ENCODE results near the gene EMILIN1. TPM values are rescaled to one million over a fixed set of nuclear protein-coding genes. Genes with fewer than 3 reads are reported as not detected.

EMILIN1 gene
- total and polyA plus RNA-seq, 10 of the 15 experiments (the other 5 are each of a cell fraction or from before 2014, with no cell fraction given): 0.01 to 2.3 (median 1.2) TPM; not detected in 2

DNA sequence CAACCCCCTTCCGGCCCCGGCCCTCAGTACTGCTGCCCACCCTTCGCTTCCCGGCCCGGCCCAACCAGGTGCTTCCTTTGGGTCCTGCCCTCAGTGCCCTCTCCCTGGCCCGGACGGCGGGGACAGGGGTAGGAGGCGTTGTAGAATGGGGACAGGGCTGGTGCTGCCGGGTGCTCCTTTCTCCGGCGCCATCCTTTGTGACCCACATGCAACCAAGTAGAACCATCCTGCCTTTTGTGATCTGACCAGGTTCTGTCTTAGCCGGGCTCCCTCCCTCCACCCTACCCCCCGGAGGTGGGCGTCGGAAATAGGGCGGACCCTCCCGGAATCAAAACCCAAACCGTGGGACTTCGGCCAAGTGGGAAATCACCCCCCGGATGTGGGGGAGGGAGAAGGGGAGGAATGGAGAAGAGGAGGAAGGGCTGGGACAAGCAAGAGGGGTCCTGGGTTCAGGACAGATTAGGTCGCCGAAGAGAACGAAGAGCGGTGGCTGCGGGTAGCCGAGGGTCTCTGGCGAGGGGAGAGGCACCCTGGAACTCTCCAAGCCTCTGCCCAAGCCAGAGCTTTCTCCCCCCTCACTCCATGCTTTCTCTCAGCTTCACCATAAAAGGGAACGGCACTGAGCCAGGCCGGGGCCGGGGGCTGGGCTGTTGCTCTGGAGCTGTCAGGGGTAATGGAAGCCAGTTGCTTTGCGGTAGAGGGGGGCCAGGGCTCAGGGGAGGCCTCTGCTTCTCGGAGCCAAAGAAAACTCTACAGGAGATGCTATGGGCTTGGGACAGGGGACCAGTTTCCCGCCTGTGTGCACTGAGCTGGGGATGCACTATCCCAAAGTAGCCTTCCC lies 6.2 kb upstream of the EMILIN1 start (continued):
- peak; percentile 70 for TF ChIP-seq RUNX3 (IDR thresholded peaks at IDR 0.05; ENCODE audit: low read length)
- 0 out of 4 replicates have a peak, but pooled peaks of 1 of the 2 experiments have one; percentile 3 for TF ChIP-seq BHLHE40 (IDR thresholded peaks at IDR 0.05; ENCODE audit: borderline replicate concordance in 1 of 2, low read depth in 2 of 2, low read length in 1 of 2)
- no peak for TF ChIP-seq HCFC1 (IDR thresholded peaks at IDR 0.05; ENCODE audit: low read length)
- TF ChIP-seq PAX5 (IDR thresholded peaks at IDR 0.05; ENCODE audit: borderline replicate concordance, low read depth, low read length): peak; percentile 15; the same call in 1 of the 2 replicates
- 0 out of 2 replicates have a peak, but pooled peaks have one; percentile 76 for TF ChIP-seq NBN (IDR thresholded peaks at IDR 0.05)

DNA sequence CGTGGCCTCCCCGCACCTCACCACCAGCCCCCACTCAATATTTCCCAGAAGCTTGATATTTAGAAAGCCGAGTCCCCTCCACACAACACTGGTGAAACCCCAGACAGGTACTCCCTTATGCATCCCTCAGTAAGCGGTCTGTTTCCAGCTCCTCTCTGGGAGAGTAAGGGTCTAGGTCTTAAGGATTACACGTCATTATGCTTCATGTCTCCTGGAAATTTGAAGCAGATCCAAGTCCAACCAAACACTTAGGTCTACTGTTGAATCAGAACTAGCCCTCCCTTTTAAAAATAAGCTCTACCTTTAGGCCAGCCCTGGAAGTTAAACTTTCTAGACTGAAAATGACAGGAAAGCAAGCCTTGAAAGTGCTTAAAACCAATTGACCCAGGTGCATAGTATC lies 5.5 kb upstream of the EMILIN1 start:
- peak overlapping the region; percentile 76 for H3K9ac ChIP-seq (ENCODE audit: control insufficient read depth, insufficient read depth, low read length)

More for the DNA sequence above, 5.5 kb upstream of the EMILIN1 start:
- TF ChIP-seq, protein P1, sequence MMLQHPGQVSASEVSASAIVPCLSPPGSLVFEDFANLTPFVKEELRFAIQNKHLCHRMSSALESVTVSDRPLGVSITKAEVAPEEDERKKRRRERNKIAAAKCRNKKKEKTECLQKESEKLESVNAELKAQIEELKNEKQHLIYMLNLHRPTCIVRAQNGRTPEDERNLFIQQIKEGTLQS (IDR thresholded peaks at IDR 0.05; ENCODE audit: borderline replicate concordance, extremely low read depth, low read depth, low read length): no peak
- no peak for TF ChIP-seq NR2C1 (IDR thresholded peaks at IDR 0.05)
- no peak for TF ChIP-seq RELA (IDR thresholded peaks at IDR 0.05; ENCODE audit: borderline replicate concordance, partially characterized antibody)
- no peak for TF ChIP-seq POLR2AphosphoS2 (IDR thresholded peaks at IDR 0.05; ENCODE audit: low read depth, low read length)
- TF ChIP-seq RBBP5 (conservative IDR thresholded peaks at IDR 0.05): no peak
- peaks cover 32% of the 10 kb centered on the region for H3K79me2 ChIP-seq (ENCODE audit: control insufficient read depth, insufficient read depth, low read length)
- RAD21 ChIA-PET (ENCODE audit: unreplicated experiment): interaction anchor here (0.9 to 2.8 kb wide), 4 partner anchors 9 to 31 kb away, joined by 3 to 31 read pairs (median 16); partner anchors contain the start of genes AGBL5 and KHK
- no peak overlapping the region for H2AFZ ChIP-seq (ENCODE audit: control insufficient read depth, low read depth, low read length)
- H3K36me3 ChIP-seq (ENCODE audit: control insufficient read depth in 2 of 2, insufficient read depth in 2 of 2, low read length in 1 of 2): peaks cover 2 to 12% of the 10 kb centered on the region in 2 experiments; a peak in 2 of 4 replicates
- H3K4me1 ChIP-seq (ENCODE audit: control insufficient read depth, insufficient read depth, low read length): peaks cover 42% of the 10 kb centered on the region
- POLR2A ChIA-PET: interaction anchor here (0.6 to 12.2 kb wide), 8 partner anchors 10 to 889 kb away, joined by 3 to 139 read pairs (median 4); partner anchors contain the start of genes AGBL5, EIF2B4 and TMEM214
- peak overlapping the region; percentile 94 for H3K27ac ChIP-seq (ENCODE audit: control insufficient read depth, insufficient read depth)
- 96% methylated on average over 5 of the region's 5 CpGs for WGBS (ENCODE audit: insufficient coverage, insufficient replicate concordance, low lambda C conversion rate, missing lambda C conversion rate)
- intact Hi-C loops (cut with micrococcal nuclease; ENCODE audit: unreplicated experiment): no loop called here
- H3K27me3 ChIP-seq (replicated peaks in 1 of 2; ENCODE audit: control insufficient read depth in 2 of 2, insufficient read depth in 2 of 2, low read length in 1 of 2): no peaks in the 10 kb centered on the region
- peak overlapping the region; percentile 85; the same call in 1 of the 2 replicates for H3K4me3 ChIP-seq
- ATAC-seq: no peak
- BruUV-seq (replicated peaks): no TSS peak
- in situ Hi-C loops (cut with MboI): no loop called here
- SMC1A ChIA-PET (ENCODE audit: uncharacterized antibody, unreplicated experiment): interaction anchor here (0.6 to 5.4 kb wide), 6 partner anchors 8 to 111 kb away, joined by 3 to 33 read pairs (median 4); partner anchors contain the start of genes AGBL5 and TMEM214
- H4K20me1 ChIP-seq (ENCODE audit: control insufficient read depth, insufficient read depth): no peaks in the 10 kb centered on the region
- DNase-seq (ENCODE audit: low read depth, low spot score): no peak
- H3K9me3 ChIP-seq (replicated peaks; ENCODE audit: control insufficient read depth, insufficient read depth, low read length): no peaks in the 10 kb centered on the region
- peak overlapping the region; percentile 95; the same call in 1 of the 2 replicates for H3K4me2 ChIP-seq (ENCODE audit: control insufficient read depth, insufficient read depth)
- no peak for FAIRE-seq
- CTCF ChIA-PET: interaction anchor here (0.5 to 4.0 kb wide), 7 partner anchors 9 to 230 kb away, joined by 3 to 36 read pairs (median 4); partner anchors contain the start of genes AGBL5 and KHK

Data from GM12878 (cell line).